GOT3 (cell line): ENCODE results near the gene RPH3AL.
"Not testable (repeated sequence)": the region's sequence is repeated elsewhere in the genome, so short reads cannot be mapped to it uniquely, and the experiment has no call there.

Experiments used
- DNase-seq: peaks from one replicate; lab custom pipeline; 2025; ENCODE audit warnings: mixed read lengths; lab: John Stamatoyannopoulos, UW

The RPH3AL gene

DNA sequence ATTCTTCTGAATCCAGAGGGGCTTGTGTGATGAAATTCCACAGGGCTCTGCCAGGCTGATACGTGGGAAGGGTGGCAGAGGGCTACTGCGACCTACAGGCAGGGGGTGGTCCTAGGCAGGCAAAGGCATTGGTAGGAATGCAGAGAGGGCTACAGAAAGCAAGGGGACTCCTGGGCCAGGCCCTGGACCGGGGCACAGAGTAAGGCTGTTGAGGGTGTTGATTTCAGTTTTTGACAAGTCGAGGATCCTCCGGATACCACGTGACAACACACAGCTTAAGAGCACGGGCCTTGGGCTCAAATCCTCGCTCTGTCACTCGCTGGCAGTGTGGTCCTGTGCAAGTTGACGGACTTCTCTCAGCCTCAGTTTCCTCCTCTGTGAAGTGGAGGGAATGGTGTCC is 152.0 kb downstream of the RPH3AL start:
- no peak for DNase-seq

DNA sequence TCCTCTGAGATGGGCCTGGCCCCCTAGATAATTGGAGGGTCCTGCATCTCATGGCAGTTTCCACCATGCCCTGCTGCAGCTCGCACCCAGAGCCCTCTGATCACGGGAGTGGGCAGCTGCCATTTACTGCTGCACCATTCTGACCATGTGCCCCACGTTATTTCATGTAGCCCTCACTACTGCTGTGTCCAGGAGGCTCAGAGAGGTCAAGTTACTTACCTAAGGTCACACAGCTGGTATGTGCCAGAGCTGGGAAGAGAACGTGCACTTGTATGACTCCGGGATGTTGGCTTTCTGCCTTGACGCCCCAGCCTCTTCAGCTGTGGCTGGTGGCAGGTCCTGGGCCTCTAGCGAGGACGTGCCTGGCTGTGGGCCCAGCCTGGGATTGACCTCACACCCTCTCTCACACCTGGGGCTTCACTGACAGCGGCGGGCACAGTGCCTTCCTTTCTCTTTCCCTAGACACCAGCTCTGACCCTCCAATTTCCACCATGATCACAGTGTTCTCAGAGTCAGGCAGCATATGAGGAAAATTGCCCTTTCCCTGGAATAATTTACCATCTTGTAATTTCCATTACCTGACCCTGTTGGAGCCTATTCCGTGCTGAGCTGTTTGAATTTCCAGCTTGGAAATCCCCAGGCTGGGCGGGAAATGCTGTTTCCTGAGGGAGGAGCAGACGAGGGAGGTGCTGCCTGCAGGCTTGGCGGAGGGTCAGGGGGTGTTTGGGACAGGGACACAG is 152.6 kb downstream of the RPH3AL start:
- DNase-seq = no peak

DNA sequence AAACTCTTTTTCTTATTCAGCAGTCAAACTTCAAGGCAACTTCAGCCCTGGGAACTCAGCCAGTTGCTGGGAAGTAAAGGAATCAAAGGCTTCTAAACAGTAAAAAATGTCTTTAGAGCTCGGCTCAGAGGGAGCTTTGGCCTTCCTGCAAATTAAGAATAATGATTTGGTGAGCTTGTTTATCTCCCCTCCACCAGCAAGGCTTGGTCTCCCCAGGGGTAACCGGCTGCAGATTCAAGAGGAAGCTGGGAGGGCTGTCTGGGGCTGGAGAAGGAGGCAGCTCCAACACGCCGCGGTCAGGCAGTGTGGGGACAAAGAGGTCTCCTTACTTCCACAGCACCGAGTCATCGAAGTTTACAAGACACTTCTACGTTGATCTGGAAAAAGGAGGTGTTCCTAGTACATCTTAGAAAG is 153.4 kb downstream of the RPH3AL start:
- no peak for DNase-seq

DNA sequence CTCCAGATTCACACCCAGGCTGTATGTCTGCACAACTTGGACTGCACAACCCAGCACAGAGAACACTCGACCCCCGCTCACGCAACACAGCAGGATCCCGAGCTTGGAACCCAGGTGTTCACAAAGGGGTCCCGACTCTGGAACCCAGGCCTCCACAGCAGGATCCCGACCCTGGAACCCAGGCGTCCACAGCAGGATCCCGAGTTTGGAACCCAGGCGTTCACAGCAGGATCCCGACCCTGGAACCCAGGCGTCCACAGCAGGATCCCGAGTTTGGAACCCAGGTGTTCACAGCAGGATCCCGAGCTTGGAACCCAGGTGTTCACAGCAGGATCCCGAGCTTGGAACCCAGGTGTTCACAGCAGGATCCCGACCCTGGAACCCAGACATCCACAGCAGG is 154.4 kb downstream of the RPH3AL start:
- DNase-seq = not testable (repeated sequence)

DNA sequence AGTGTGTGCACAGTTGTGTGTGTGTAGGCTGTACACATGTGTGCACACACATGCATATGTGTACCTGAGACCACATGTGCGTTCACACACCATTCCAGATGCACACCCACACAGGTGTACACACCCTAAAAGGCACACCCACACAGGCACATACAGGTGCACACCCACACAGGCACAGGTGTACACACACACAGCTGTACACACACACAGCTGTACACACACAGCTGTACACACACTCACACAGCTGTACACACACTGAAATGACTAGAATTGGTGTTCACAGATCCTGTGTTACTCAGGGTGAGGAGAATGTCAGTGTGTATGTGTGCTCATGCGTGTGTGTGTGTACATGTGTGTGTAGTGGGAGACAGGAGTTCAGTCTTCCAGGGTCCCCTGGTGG is 155.3 kb downstream of the RPH3AL start:
- DNase-seq = no peak

DNA sequence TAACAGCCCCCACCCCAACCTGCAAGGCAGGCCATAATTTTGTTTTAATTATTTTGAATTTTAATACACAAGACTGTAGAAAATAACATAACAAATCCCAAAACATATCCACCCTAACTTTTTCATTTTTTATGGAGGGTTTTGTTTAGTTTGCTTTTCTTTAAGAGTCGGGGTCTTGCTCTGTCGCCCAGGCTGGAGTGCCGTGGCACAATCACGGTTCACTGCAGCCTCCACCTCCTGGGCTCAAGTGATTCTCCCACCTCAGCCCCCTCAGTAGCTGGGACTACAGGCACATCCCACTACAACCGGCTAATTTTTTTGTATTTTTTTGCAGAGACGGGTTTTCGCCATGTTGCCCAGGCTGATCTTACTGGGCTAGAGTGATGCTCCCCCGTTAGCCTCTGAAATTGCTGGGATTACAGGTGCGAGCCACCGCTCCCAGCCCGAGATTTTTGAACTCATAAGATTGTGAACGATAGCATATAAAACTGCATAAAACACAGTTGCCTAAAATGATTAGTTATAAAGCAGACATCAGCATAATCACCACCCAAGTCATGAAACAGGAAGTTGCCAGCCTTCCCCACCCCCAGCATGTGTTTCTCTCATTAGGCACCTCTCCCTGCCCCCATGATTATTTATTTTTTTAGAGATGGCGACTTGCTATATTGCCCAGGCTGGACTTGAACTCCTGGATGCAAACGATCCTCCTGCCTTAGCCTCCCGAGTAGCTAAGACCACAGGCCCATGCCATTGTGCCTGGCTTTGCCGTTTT is 157.6 kb downstream of the RPH3AL start:
- DNase-seq = no peak

DNA sequence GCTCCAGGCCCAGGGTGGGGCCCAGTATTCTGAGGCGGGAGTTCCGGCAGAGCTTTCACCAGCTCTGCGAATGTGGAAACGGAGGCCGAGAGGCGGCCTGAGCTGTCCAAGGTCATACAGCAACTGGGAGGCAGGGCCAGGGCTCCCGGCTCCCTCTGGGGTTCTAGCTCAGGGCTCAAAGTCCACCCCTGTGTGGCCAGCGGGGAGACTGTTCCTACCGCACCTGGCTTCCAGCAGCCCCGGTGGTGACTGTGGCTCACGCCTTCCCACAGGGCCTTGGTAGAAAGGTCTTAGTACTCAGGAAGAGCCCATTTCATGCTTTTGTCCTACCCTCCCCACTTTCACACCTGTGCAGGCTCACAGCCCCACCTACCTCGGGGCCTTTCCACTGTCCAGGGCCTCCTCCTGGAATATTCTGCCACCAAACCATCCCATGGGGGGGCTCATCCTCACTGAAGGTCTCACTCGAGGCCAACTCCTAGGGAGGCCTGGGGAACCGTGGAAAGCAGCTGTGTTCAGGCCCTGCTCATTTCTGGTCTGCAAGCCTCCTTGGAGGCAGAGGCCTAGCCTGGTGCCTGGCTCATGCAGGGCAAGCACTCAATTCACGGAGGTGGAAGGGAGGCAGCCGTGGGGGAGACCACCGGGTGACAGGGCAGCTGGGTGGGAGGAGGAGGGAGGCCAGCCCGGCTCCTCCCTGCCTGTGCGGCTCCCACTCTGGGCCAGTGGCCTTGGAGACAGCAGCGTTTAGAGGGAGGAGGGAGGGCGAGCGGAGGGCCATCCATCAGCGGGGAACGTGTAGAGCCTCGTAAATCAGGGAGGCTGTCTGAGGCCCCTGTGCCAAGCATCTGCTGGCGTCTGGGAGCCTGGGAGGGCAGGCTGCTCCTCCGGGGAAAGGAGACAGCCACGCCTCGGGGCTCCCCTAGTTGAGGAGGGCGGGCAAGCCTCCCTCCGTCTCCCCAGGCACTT is 158.5 kb downstream of the RPH3AL start:
- no peak for DNase-seq

DNA sequence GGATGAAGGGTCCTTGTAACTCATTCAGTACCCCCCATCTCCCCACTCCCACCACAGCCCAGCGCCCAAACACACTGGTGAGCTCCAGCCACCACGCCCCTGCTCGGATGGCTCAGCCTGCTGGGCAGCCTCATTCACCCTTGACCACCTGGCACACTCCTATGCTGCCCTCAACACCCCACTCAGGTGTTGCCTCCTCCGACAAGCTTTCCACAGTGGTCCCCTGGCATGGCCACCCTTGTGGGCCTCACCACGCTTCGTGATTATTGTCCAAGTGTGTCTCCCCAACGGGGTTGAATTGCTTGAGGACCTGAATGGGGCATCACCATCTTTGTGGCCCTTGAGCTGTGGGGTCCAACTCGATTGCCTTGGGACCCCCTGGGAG is 159.2 kb downstream of the RPH3AL start:
- DNase-seq = no peak

DNA sequence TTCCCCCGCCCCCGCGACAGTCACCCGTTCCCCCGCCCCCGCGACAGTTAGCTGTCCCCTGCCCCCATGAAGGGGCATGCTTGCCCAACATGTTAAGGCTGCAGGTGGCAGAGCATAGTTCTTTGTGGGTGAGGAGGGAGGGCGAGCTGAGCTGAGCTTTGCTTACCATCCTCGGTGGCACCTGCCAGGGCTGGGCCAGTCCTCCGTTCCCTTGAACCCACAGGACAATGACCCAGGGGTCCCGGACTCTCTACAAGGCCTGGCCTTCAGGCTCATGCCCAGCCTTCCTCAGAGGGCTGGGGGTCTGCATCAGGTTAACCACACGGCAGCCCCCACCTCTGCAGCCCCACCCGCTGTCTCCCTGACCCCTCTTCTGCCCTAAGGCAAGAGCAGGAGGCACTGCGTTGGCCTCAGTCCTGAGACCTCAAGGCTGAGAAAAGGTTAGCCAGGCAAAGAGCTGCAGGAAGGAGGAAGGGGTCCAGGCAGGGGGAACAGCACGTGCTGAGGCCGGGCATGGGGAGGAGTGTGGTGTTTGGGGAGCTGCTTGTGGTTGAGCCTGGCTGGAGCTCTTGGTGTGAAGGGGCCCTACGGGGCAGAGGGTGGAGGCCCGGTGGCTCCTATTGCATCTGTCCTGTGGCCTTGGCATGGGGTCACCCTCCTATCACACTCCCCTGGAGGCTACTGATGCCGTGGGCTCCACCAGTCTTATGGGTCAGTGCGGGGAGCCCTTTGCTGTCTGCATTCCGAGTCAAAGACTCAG is 159.8 kb downstream of the RPH3AL start:
- DNase-seq = no peak

DNA sequence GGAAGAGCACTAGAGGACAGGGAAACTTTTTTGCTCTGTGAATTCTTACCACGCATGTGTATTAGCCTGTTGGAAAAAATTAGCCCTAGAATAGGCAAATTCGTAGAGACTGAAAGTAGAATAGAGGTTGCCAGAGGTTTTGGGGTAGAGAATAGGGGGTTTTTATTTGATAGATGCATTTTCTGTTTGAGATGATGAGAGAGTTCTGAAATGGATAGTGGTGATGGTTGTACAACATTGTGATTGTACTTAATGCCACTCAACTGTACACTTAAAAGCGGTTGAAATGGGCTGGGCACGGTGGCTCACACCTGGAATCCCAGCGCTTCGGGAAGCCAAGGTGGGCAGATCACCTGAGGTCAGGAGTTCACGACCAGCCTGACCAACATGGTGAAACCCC is 163.2 kb downstream of the RPH3AL start:
- no peak for DNase-seq

DNA sequence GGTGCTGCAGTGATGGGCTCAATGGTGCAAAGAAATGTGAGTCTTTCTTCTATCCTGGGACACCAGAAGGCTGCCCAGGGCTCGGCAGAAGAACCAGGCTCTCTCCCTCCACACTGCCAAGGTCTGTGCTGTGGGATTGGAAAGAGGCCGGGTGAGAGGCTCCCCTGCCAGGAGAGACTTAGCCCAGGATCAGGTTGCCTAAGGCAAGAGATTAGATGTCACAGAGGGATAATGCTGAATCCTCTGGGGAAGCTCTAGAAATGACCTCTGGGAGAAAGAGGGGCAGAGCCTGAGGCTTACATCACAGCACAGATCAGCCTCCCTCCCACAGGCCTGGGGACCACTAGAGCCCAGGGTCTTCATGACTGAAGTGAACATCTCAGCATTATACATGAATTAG is 165.5 kb downstream of the RPH3AL start:
- no peak for DNase-seq

DNA sequence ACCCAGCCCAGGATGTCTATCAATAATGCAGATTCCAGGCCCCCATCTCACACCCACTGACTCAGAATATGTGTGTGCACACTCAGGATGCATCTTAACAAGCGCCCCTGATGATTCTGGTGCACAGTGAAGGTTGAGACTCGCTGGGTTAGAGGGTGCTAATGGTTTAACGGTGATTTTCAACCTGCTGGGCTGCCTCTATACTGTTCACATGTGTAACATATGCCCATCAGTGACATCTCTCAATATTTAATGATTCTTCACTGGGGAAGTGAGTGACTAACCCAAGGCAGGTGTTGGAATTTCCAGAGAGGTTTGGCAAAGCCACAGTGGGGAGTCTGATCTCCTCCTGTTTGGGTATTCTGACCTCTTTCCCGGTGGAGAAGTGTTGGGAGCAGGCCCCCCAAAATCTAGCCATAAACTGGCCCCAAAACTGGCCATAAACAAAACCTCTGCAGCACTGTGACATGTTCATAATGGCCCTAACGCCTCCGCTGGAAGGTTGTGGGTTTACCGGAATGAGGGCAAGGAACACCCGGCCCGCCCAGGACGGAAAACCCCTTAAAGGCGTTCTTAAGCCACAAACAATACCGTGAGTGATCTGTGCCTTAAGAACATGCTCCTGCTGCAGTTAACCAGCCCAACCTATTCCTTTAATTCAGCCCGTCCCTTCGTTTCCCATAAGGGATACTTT is 167.0 kb downstream of the RPH3AL start:
- no peak for DNase-seq

DNA sequence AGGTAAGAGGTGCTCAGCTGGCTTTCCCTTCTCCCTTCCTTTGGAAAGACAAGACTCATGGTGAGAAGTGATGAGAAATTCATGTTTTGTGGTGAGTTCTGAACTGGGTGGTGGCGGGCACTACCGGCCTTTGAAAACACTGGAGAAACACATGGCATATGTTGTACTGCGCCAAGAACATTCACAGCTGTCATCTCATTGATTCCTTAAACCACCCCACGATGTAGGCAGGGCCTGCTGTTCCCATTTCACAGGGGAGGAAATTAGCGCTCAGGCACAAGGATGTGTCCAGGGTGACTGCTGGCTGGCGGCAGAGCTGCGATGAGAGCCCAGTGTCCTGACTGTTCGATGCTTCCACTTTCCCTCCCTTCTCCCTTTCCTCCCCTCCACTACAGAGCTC is 169.6 kb downstream of the RPH3AL start:
- DNase-seq = no peak

DNA sequence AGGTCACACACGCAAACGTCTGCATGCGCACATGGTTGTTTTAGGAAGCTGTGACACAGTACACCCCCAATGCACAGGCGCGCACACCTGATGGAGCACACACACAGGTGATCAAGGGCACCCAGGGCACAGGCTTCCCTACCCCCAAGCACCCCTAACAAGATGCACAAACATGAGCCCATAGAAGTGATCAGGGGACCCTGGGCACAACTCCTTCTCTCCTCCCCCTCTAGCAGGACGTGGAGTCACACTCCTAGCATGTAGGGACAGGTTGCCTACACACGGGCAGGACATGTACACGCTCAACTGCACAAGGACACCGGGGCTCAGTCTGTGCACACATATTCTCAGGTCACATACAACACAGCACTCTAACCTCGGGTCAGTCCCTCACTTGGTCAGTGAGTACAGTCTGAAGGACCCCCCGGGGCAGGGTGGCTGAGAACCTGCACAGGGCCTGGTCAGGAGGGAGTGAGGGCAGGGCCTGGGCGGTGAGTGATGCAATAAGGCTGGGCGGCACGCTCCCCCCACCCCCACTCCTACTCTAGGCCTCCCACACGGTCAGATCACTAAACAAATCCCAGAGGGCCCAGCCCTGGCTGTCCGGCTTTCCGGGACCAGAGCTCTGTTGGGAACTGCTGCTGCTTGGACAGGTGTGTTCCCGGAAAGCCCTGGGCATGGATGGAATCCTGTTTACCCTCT is 170.4 kb downstream of the RPH3AL start:
- DNase-seq = no peak

DNA sequence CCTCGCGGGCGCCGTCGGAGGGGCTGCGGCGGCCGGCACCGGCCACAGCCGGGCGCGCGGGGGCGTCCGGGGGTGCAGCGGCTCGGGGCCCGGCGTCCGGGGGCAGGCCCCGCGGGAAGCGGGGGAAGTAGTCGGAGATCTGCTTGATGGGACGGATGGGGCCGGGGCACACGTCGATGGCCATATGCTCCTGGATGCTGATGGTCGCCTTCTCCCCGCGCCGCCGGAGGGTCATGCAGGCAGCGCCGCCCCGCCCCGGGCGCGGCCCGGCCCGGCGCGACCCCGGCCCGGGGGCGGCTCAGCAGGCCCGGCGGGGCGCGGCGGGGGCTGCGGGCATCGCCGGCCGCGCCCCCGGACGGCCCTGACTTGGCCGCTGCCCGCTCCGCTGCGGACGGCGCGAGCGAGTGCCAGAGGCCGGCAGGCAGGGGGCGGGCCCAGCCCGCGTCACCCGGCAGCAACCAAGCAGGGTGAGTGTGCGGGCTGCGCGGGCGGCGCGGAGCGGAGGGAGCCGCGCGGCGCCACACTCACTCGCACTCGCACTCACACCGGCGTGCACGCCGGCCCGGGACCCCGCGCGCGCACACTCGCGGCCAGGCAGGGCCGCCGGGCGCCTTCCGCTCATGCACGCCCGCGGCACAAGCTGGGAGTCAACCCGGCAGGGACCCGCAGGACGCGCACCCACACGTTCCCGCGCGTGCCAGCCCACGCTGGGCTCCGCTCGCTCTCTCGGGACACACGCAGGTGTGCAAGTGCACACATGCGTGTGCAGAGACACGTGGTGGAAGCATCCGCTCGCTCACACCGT is 171.2 kb downstream of the RPH3AL start, which contains the start of gene DOC2B:
Gene DOC2B (minus strand): TSS at position 406 of the 805 bp plus-strand sequence. CDS start 171 bp downstream, at position 235.
- no peak for DNase-seq

DNA sequence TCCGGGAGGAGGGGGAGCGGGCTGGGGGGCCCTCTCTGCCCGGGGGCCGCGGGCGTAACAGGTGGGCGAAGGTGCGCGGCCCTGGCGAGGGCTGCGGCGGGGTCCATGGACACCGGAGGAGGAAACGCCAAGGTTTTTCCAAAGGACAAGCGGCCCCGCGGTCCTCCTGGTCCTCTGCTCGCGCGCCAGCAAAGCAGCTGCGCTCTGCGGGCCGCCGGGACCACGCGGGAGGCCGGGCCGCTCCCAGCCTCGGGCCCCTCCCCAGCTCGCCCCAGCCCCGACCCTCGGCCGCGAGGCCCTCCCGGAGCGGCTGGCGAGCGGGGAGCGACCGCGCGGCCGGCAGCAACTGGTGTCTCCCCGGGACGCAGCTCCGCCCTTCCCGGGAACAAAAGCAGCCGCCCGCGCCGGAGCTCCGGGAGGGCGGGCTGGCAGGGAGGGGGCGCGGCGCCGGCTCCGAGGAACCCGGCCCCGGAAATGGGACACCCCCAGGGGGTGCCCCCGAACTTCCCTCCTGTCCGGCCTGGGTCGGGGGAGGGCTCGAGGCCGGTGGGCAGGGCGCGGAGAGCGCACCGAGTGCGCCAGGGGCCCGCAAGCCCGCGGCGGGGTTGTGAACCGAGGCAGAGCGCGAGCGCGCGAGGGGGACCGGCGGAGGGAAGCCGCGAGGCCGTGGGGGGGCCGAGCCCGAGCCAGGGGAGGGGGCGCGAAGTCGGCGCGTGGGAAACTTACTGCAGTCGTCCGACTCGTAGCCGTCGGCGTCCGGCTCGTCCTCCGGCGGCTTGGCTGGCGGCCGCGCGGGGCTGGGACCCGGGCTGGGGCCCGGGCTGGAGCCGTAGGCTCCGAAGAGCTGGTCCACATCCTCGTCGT is 172.0 kb downstream of the RPH3AL start:
- DNase-seq = no peak

DNA sequence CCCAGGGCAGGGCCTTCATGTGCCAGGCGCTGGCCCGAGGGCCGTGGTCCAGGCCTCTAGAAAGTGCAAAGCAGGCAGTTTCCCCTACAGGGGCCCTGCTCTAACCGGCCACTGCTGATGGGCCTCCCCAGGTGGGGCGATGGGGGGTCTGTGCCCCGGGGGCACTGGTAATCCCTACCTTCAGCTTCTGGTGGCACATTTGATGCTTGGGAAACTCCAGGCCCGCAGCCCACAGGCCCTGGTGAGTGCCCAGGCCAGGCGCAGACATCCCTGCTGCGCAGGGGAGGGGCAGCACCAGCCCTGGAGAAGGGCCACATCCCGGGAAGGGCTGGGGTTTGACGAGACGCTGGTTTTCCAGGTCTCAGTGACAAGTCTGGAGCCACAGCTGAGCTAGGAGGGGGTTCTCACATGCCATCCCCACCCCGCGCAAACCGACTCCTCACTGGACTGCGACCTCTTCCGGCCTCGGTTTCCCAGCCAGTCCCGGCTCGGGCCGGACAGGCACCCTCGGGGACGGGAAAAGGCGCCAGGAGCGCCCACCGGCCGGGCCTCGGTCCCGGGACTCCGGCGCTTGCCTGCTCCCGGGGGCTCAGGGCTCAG is 172.7 kb downstream of the RPH3AL start:
- no peak for DNase-seq

DNA sequence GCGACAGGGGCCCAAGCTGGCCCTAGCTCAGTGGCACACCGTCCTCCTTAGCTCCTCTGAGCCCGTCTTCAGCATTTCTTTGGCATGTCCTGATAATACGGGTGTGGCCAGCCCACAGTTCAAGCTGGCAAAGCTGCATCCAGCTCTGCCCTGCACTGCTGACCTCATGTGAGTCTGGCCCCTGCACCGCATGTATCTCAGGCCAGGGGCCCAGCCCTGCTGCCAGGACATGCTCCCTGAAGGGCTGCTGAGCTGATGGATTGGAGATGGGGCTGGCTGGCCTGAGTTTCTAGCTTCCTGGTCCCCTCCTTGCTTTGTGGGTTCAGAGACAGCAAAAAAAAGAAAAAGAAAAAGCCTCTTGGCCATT is 173.6 kb downstream of the RPH3AL start:
- DNase-seq = no peak
